Vagina (tissue), 2 donors: ENCODE results near the gene HOXB3.

Source experiments
- POLR2A ChIP-seq, 2 donors: fragments of 450-650 bp; IDR thresholded peaks; one replicate each; pipeline ENCODE4 v1.6.1; 2017; ENCODE audit warnings: antibody characterized with exemption in 2 of 2, mild to moderate bottlenecking in 2 of 2, moderate library complexity in 2 of 2
- POLR2AphosphoS5 ChIP-seq, 2 donors: sonication (generic); formaldehyde crosslinking; IDR thresholded peaks; one replicate each; pipeline ENCODE4 v1.9.0; 2017; ENCODE audit warnings: antibody characterized with exemption in 2 of 2, mild to moderate bottlenecking in 2 of 2, low read depth in 1 of 2; ENCODE audit not compliant: insufficient read depth in 1 of 2
- TF ChIP-seq, protein P1 (sequence below), 3 experiments: fragments of 450-650 bp in 2 of 3; fragments of 200-600 bp in 1 of 3; sonication (generic) in 1 of 3; IDR thresholded peaks; one replicate each; pipeline ENCODE4 v1.5.1; 2017 to 2019; ENCODE audit warnings: antibody characterized with exemption in 3 of 3, mild to moderate bottlenecking in 2 of 3, moderate library complexity in 2 of 3

GRCh38 chr17:48609033-48609432 lies 19.0 kb upstream of the HOXB3 start:
- TF ChIP-seq, protein P1, sequence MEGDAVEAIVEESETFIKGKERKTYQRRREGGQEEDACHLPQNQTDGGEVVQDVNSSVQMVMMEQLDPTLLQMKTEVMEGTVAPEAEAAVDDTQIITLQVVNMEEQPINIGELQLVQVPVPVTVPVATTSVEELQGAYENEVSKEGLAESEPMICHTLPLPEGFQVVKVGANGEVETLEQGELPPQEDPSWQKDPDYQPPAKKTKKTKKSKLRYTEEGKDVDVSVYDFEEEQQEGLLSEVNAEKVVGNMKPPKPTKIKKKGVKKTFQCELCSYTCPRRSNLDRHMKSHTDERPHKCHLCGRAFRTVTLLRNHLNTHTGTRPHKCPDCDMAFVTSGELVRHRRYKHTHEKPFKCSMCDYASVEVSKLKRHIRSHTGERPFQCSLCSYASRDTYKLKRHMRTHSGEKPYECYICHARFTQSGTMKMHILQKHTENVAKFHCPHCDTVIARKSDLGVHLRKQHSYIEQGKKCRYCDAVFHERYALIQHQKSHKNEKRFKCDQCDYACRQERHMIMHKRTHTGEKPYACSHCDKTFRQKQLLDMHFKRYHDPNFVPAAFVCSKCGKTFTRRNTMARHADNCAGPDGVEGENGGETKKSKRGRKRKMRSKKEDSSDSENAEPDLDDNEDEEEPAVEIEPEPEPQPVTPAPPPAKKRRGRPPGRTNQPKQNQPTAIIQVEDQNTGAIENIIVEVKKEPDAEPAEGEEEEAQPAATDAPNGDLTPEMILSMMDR (IDR thresholded peaks at IDR 0.05), result no peak
- TF ChIP-seq POLR2A (IDR thresholded peaks at IDR 0.05) (no peak), POLR2AphosphoS5 (IDR thresholded peaks at IDR 0.05; ENCODE audit: insufficient read depth in 1 of 2, low read depth in 1 of 2) (no peak)
